Regular cardiac myocyte (primary cell): ENCODE results near the gene COL4A2. TPM values are rescaled to one million over a fixed set of nuclear protein-coding genes. Genes with fewer than 3 reads are reported as not detected.

Source experiments
- total RNA-seq: library from RNA; depleted of rRNA; stranded (reverse); fragments of >200 nt; gene quantifications from 2 replicates; pipeline ENCODE4 v1.2.3, GENCODE V29; 2014

COL4A2 gene
- total RNA-seq, result 485 and 914 TPM in 2 replicates

DNA sequence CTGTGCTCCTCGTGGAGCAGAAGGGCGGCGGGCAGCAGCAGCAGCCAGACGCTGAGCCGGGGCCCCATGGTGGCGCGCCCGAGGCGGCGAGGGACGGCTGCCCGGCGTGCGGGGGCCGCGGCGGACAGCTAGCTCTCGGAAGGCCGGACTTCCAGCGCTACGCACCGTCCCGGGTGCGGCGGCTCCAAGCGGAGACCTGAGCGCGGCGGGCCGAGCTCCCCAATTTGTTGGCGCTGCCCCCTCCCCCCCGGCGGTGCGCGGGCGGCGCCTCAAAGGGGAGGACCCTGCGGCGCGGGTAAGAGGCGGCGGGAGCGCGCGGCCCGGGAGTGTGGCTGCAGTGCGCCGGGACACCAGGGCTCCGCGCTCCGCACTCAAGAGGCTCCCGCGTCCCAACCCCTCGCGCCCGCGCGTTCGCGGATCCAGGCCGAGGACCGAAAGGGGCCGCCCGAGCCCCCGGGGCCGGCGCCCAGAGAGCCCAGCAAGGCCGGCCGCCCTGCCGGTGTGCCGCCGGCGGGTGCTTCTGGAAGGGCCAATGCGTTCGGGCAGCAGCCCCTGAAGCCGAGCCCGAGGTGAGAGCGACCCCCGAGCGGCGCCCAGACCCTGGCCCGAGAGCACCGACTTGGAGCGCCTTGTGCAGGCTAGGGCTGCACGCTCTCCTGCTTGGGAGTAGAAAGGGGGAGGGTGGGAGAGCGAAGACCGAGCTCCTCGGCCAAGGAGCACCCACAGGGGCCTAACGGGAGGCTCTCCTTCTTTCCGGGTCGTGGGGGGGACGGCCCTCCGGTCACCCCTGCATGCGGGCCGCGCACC lies at the start of gene COL4A2, which contains the start of gene COL4A1:
Gene COL4A2 (plus strand): TSS at position 325 of the 807 bp plus-strand sequence. CDS start 620 bp downstream, outside the sequence.
Gene COL4A1 (minus strand): TSS at position 198 of the 807 bp plus-strand sequence. CDS start 130 bp downstream, at position 68.

DNA sequence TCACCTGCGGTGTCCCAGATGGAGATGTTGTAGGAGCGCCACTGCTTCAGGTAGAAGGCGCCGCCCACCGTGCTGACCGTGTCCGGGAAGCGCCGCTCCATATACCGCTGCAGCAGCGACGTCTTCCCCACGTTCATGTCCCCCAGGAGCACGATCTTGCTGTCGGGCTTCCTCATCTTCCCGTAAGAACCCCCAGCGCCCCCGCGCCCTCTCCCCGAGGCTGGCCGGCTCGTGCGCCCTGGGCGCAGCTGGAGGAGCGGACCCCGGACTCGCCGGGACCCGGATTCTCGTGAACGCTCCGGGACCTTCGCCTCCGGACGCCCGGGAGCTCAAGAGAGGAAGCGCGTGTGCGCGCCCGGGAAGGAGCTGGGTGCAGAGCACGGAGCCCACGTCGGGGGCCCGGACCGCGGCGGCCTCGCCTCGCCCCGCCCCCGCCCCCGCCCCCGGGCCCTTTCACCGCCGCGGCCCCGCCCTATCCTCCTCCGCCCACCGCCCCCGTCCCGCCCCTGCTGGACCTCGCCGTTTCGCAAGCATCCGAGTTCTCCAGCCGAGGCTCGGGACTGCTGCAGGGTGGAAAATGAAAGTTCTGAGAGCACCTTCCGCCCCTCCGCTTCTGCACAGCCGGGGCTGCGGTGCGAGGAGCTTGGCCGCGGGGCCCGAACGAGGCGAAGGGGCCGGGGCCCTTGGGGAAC lies 254.4 kb downstream of the COL4A2 start, which contains the start of gene RAB20:
Gene RAB20 (minus strand): TSS at position 379 of the 692 bp plus-strand sequence. CDS start 203 bp downstream, at position 176.

Other genes with a start within 250 kb of the COL4A2 start
- 797 and 1,363 TPM in 2 replicates for gene COL4A1, start 127 bp upstream of the COL4A2 start, total RNA-seq